Measurements from ENCODE around the gene KIAA1549.
"Not testable (repeated sequence)": the region's sequence is repeated elsewhere in the genome, so short reads cannot be mapped to it uniquely, and the experiment has no call there.

The KIAA1549 gene

GRCh38 chr7:138982204-138982623 is 1.0 kb upstream of the KIAA1549 start:
- in situ Hi-C loops (cut with MboI; ENCODE audit: low pct_unique_long_range_greater_than_20kb, low sequenced_read_pairs, unreplicated experiment) = no loop called here
- TF ChIP-seq, protein P1, sequence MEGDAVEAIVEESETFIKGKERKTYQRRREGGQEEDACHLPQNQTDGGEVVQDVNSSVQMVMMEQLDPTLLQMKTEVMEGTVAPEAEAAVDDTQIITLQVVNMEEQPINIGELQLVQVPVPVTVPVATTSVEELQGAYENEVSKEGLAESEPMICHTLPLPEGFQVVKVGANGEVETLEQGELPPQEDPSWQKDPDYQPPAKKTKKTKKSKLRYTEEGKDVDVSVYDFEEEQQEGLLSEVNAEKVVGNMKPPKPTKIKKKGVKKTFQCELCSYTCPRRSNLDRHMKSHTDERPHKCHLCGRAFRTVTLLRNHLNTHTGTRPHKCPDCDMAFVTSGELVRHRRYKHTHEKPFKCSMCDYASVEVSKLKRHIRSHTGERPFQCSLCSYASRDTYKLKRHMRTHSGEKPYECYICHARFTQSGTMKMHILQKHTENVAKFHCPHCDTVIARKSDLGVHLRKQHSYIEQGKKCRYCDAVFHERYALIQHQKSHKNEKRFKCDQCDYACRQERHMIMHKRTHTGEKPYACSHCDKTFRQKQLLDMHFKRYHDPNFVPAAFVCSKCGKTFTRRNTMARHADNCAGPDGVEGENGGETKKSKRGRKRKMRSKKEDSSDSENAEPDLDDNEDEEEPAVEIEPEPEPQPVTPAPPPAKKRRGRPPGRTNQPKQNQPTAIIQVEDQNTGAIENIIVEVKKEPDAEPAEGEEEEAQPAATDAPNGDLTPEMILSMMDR (IDR thresholded peaks at IDR 0.05; ENCODE audit: extremely low read depth, insufficient read depth, missing control alignments) = no peak
- no peak for DNase-seq (ENCODE audit: low spot score)

- in situ Hi-C loops (cut with MboI; ENCODE audit: low pct_unique_long_range_greater_than_20kb, low sequenced_read_pairs, unreplicated experiment) = no loop called here
- TF ChIP-seq, protein P1 (IDR thresholded peaks at IDR 0.05; ENCODE audit: extremely low read depth, insufficient read depth, missing control alignments) = no peak
- peak; percentile 33 for DNase-seq (ENCODE audit: low spot score)
These were observed 462 bp downstream of the KIAA1549 start for GRCh38 chr7:138980563-138981291.

- TF ChIP-seq, protein P1 (IDR thresholded peaks at IDR 0.05; ENCODE audit: extremely low read depth, insufficient read depth, missing control alignments) = no peak
- no peak for DNase-seq (ENCODE audit: low spot score)
- in situ Hi-C loops (cut with MboI; ENCODE audit: low pct_unique_long_range_greater_than_20kb, low sequenced_read_pairs, unreplicated experiment) = no loop called here
These were observed 1.1 kb downstream of the KIAA1549 start for GRCh38 chr7:138979988-138980562.

DNA sequence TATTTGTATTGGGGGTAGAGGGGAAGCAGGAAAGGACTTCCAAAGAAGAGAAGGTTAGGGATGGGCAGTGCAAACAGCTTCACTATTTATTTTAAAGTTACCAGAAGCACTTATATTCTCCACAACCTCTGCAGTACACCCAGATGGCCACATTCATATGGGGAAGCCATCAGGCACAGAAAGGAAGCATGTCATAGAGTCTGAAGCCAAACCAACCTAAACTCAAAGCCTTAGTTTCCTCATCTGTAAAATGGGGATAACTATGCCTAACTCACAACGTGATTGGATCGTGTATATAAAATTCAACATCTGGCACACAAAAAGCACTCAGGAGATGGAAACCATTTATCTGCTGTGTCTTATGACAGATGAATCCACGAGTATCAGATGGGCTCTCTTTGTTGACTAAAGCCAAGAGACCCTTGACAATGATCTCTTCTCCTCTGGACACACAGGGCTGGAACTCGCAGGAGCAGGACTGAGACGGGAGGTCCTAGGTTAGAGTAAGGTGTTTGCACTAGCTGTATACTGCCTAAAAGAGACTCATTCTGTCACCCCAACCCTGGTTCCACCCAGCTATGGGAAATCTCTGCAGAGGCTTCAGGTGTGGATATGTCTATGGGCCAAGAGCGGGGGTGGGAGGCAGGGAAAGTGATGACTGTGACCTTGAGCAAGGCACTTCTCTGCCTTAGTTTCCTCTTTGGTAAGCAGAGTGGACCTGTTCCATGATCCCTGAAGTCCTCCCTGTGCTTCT is 1.8 kb downstream of the KIAA1549 start:
- in situ Hi-C loops (cut with MboI; ENCODE audit: low pct_unique_long_range_greater_than_20kb, low sequenced_read_pairs, unreplicated experiment) = no loop called here
- peak; percentile 43 for DNase-seq (ENCODE audit: low spot score)
- TF ChIP-seq, protein P1 (IDR thresholded peaks at IDR 0.05; ENCODE audit: extremely low read depth, insufficient read depth, missing control alignments) = no peak

DNA sequence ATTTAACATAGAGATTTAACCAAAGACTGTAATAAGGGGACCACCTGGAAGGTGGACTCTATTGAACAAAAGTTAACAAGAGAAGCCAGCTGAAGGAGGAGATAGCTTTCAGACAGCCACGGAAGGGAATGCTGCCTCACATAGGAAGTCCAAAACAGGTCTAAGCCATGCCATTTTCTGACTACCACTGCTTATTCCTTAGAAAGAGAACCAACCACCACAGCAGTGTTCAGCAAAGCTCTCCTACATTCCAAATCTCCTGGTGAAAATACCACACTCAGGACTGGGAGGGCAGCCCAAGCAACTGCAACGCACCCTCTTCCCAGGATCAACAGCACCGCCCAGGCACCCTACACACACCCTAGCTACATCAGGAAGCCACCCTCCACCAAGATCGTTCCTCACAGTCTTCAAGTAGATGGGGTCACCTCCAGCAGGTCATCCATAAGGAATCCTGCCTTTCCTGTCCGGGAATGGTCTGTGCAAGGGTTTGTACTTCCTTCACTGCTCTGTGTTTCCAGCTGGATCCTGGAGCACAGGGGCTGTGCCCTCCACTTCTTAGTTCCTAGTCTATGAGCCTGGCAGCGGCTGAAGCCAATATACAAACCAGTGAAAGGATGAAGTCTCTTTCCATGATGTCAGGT is 2.5 kb downstream of the KIAA1549 start:
- TF ChIP-seq, protein P1 (IDR thresholded peaks at IDR 0.05; ENCODE audit: extremely low read depth, insufficient read depth, missing control alignments) = no peak
- in situ Hi-C loops (cut with MboI; ENCODE audit: low pct_unique_long_range_greater_than_20kb, low sequenced_read_pairs, unreplicated experiment) = no loop called here
- DNase-seq (ENCODE audit: low spot score) = no peak

DNA sequence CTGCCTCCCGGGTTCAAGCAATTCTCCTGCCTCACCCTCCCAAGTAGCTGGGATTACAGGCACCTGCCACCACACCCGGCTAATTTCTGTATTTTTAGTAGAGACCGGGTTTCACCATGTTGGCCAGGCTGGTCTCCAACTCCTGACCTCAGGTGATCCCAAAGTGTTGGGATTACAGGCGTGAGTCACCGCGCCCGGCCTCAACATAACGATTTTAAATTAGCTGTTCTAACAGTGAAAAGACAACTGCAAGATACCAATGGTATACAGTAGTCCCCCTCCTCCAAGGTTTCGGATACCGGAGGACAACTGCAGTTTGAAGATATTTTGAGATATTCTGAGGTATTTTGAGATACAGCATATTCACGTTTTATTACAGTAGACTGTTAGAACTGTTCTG is 5.0 kb downstream of the KIAA1549 start:
- DNase-seq (ENCODE audit: low spot score); in situ Hi-C loops (cut with MboI; ENCODE audit: low pct_unique_long_range_greater_than_20kb, low sequenced_read_pairs, unreplicated experiment): not testable (repeated sequence)
